Measurements from ENCODE around the gene TFEC.
"Not testable (repeated sequence)": the region's sequence is repeated elsewhere in the genome, so short reads cannot be mapped to it uniquely, and the experiment has no call there.

TFEC gene

GRCh38 chr7:116030651-116031276 lies at the start of gene TFEC:
TFEC (minus strand) TSS chr7:116030763; CDS start chr7:115984441, 46,322 bp downstream.
- H3K4me3 ChIP-seq (ENCODE audit: low read length) = no peak within 1 kb of the TSS
- TF ChIP-seq CTCF (conservative IDR thresholded peaks at IDR 0.05; ENCODE audit: low read length) = no peak
- DNase-seq (ENCODE audit: low read depth) = peak; percentile 2

GRCh38 chr7:116075351-116076145 lies 45.0 kb upstream of the TFEC start:
- TF ChIP-seq CTCF (conservative IDR thresholded peaks at IDR 0.05; ENCODE audit: low read length) = no peak
- no peak overlapping the region for H3K4me3 ChIP-seq (ENCODE audit: low read length)
- peak; percentile 3 for DNase-seq (ENCODE audit: low read depth)

GRCh38 chr7:116071629-116072028 lies 41.1 kb upstream of the TFEC start:
- no peak for DNase-seq (ENCODE audit: low read depth)
- no peak overlapping the region for H3K4me3 ChIP-seq (ENCODE audit: low read length)
- TF ChIP-seq CTCF (conservative IDR thresholded peaks at IDR 0.05; ENCODE audit: low read length) = no peak

GRCh38 chr7:116064179-116064578 lies 33.6 kb upstream of the TFEC start:
- no peak overlapping the region for H3K4me3 ChIP-seq (ENCODE audit: low read length)
- TF ChIP-seq CTCF (conservative IDR thresholded peaks at IDR 0.05; ENCODE audit: low read length) = no peak
- DNase-seq (ENCODE audit: low read depth) = no peak

GRCh38 chr7:116062666-116063065 lies 32.1 kb upstream of the TFEC start:
- DNase-seq (ENCODE audit: low read depth) = no peak
- no peak overlapping the region for H3K4me3 ChIP-seq (ENCODE audit: low read length)

GRCh38 chr7:116052006-116052405 lies 21.4 kb upstream of the TFEC start:
- TF ChIP-seq CTCF (conservative IDR thresholded peaks at IDR 0.05; ENCODE audit: low read length) = no peak
- DNase-seq (ENCODE audit: low read depth) = no peak
- no peak overlapping the region for H3K4me3 ChIP-seq (ENCODE audit: low read length)

More at GRCh38 chr7:116062666-116063065, 32.1 kb upstream of the TFEC start:
- TF ChIP-seq CTCF (conservative IDR thresholded peaks at IDR 0.05; ENCODE audit: low read length) = no peak

GRCh38 chr7:116047261-116047660 lies 16.7 kb upstream of the TFEC start:
- H3K4me3 ChIP-seq (ENCODE audit: low read length); DNase-seq (ENCODE audit: low read depth): not testable (repeated sequence)

Measured in AG10803 (cell line).